Stimulated activated CD8-positive, alpha-beta memory T cell treated with anti-CD3 and anti-CD28 coated beads, Interleukin-15, amount 100 ng/mL, for 4 hours (primary cell): Measurements from ENCODE around the gene CCDC57.

Experiments
- DNase-seq, 2 donors: peaks; one replicate each; pipeline ENCODE4 v3.0.0-alpha.2; 2020; ENCODE audit warnings: low read depth in 2 of 2

The CCDC57 gene

DNA sequence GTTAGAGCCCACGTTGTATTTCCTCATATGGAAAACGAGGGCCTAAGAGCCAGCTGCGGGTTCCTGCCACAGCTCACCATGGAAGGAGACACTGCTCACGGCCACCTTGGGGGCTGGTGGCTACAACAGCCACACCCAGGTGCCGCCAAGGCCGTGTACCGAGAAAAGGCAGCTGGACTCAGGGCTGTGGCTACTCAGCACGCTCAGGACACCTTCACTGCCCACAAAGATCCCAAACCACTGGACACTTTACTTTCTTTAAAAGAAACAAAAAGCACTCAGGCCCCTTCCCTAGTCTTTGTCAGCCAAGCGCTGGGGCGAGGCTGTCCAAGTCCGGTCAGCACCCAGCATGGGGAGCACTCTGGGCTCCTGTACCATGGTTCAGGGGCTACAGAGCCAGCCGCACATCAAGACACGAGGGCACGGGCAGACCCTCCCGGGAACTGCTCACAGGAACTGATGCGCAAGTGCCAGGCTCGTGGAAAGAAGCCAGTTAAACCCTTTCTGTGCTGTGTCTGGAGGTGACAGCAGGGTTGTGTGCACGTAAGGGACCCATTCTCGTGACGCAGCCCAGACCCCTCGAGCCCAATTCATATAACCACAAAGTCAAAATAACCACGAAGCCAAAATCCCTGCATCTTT lies 34.7 kb upstream of the CCDC57 start:
- no peak for DNase-seq

DNA sequence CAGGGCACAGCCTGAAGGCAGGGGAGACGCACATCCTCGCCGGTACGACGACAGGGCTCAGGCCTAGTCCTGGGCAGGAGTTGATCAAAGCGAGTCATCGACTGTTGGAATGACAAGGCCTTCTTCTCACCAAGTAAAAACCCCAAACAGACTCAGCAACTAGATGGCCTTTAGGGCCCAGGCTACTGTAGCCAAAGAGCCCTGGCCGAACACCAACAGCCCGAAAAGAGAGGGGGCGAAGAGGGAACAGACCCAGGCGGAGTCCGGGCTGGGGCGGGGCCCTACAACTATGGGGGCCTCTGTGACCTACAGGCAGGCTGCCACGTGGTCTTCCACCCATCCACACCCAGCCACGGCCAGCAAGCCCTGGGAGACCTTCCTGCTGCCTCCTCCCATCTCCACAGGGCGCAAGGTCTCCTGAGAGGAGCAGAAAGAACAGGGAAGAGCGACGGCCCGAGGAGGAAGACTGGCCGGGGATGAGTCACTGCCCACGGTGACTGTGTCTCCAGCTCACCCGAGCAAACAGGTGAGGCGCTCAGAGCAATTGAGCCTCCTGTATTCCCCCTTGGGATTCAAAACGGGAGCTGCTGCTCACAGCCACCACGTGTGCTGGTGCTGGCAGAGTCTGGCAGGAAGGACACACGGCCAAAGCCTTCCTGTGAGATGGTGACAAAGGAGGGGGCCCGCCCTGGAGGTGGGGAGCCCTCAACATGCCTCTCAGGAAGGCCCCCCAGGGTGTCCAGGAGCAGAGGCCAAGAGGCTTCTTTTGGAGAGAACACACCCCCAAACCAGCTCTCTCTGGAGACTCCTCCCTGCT lies 33.9 kb upstream of the CCDC57 start:
- no peak for DNase-seq

DNA sequence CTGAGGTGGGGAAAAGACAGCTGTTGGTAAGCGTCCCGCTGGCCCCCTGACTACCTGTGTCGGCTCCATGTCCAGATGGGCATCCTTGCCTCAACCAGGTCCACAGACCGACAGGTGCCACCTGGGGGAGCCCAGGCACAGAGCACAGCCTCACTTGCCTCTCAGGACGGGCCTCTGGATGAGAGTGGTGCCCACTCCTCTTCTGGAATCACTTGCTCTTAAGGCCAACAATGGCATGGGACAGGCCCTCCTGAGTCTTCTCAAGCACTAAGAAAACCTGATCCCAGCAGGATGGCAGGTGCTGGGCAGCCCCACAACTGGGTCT lies 33.4 kb upstream of the CCDC57 start:
- DNase-seq, result no peak

DNA sequence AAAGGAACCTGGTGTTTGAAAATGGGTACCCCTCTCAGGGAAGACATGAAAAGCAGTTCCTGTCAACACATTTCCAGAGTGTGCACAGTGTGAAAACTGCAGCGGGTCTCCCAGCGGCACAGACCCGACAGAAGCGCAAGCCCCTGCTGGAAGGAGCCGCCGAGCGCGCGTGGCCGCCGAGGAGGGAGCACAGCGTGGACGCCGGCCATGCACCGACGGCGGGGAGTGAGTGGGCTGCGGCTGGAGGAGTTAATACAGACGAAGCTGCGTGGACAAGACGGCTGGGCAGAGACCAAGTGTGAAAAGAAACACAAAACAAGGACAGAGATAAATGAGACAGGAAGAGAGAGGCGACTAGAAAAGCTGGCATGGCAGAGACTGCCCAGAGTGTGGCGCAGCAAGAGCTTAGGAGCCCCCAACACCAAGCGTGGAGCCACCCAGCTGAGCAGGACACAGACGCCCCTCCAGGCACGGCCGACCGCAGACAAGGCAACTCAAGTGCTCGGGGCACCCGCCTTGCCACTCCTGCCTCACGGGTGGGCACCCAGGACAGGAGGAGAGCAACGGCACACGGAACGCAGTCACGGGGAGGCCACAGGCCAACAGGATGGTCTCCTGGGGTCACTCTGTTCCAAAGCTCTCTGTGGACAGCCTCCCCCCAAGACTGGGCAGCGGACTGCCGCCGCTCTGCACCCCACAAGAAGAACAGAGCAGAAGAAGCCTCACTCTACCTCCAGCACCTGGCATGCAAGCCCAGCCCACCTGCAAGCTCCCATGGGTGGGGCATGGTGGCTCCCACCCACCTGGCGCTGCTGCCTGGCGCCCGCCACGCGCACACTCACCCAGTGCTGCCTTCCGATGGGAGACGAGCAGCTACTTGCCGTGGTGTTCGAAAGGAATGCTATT lies 32.7 kb upstream of the CCDC57 start:
- no peak for DNase-seq

DNA sequence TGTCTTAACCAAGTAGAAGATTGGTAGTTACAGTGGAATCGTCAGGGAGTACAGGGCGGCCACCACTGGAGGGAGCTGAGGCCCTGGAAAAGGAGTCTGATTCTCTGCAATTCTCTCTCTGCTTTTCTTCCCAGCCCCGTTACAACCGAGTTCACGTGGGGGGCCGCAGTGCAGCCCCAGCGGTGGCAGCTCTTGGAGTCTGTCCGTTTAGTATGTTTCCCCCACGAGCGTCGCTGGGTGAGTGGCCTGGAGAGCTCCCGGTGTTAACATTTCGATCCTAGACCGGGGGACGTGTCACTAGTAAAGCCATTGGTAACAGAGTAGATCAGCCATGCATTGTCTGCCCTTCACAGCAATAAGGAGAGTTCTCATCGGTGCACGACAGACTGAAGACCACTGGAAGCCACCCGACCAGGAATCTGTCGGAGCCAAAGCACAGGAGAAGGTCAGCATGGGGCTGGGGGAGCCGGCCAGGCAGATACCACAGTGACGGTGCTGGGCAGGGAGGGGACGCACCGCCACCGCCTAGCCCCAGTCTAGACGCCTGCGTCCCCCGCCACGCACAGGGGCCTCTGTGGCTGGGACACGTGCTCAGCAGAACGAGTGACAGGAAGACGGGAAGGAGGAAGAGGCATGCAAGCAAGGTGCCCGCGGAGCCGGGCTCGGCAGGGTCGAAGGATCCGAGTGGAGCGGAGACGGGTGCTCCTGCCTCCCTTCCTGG lies 31.9 kb upstream of the CCDC57 start:
- DNase-seq, result no peak

DNA sequence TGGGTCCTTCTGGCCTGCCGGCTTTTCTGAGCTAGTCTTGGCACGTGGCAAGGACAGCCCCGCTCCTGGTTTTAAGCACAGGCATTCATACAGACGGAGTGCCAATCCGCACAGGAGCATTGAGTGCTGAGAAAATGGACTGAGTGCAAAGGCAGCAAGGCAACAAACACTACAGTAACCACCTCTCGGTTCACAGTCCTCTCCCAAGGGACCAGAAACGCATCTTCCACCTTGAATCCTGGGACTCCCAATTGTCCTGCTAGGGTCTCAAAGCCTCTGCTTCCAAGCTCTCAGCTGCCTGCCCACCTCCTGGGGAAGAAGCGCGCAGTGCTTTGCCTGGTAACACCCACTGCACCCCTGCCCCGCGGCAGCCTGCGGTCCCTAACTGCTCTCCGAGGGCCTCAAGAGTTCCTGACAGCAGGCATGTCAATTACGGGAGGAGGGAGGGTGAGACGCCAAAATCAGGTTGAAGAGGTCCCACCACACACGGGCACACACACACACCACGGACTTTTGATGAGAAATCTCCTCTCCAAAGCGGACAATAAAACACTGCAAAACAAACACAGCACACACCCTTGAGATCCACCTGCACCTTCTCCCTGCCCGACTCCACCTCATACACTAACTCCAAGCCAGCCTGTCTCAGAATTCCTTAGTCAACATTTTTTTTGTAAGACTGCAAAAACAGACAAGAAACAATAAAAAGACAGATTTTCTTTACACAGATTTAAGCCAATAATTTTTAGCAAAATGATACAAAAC lies 31.2 kb upstream of the CCDC57 start:
- DNase-seq, result no peak

DNA sequence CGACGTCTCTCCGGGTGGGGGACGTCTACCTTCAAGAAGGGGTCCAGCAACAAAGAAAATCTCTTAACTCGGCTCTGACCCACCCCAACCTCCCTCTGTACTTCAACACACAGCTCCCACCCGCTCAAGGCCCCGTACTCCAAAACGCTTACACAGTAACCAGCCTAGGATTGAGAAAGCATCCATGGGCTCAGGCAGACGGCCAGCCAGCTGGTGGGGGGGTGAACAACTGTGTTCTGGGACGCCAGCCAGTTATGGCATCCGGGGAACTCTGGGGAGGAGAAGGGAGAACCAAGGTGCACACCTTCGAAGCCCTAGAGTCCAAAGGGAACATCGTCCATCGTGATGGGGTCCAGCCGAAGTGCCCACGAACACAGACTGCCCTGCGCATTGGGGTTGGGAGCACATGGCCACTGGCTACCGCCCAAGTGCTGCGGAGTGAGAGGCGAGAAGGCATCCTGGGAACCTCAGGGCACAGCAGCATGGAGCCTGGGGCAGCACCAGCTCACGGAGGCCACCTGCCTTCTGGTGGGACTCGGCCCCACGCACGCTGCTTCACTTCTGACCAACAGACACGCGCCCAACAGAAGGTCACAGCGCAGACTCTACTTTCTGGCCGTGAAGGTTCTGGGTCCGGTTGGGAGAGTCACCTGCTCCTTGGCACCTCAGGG lies 30.5 kb upstream of the CCDC57 start:
- no peak for DNase-seq

DNA sequence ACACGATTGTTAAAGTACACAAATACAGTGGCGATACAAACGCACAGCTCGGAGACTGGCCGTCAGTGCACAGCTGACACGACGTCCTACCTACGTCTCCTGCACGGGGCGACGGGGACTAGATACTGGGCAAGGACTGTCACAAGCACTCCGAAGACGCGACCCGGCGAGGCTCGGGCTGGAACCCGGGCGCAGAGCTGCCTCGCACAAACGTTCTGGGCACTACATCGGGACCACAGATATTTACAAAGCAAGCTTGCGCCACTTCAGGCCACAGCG lies 30.0 kb upstream of the CCDC57 start:
- DNase-seq, result no peak

DNA sequence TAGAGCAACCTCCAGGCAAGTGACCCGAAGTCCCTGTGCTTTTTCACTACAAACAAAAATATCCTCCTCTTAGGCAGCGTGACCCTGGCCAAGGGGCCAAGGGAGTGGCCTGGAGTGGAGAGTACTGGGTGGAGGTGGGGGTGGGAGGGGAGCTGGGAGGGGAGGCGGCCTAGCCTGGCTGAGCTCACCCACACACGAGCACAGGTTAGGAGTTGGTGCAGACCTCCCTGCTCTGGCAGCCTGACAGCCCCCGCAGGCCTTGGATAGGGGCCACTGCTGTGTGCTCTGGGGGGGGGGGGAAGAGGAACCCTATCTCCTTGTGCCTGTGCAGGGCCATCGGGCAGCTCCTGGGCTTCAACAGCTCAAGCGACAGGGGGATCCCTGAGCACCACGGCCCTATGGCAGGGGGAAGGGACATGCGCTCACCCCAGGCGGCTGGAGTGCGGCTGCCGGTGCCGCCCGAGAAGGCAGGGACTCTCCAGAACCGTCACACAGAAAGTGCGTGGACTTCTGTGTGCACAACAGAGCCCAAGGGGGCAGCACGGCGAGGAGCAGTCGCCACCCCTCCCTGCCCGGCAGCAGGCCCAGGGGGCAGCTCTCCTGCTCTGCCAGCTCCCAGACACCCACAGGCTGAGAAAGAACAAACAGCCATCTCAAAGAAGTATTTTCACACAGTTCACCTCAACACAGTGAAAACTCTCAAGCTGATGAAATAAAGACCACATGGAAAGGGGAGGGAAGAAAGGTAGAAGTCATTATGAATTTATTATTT lies 29.5 kb upstream of the CCDC57 start:
- no peak for DNase-seq

DNA sequence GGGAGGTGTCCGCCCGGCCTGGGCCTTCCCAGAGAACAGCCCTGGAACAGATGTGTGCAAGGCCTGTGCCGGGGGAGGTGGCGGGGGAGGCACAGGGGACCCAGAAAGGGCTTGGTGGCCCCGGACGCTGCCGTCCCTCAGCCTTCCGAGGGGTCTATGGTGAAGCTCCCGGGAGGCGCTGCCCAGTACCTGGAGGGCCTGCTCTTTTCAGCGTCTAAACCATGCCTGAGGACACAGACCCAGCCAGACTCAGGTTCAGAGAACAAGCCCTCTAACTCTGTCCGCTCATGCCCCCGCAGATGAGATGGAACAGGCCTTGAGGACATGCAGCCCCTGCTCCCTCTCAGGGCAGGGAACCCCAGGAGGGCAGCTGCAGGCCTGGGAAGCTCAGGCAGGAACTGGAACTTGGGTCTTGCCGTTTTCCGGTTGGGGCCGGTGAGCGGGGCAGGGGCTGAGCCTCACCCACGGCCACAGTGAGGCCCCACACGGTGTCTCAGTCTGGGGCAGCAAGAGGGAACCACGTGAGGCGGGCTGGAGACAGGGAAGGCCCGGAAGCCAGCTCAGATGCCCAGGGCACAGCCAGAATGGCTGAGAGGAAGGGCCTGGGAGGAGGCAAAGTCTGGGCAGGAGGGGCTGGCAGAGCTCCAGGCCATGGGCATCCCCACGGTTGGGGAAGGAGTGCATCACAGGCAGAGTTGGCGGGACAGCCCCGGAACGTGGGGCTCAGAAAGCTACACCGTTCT lies 28.7 kb upstream of the CCDC57 start:
- no peak for DNase-seq

DNA sequence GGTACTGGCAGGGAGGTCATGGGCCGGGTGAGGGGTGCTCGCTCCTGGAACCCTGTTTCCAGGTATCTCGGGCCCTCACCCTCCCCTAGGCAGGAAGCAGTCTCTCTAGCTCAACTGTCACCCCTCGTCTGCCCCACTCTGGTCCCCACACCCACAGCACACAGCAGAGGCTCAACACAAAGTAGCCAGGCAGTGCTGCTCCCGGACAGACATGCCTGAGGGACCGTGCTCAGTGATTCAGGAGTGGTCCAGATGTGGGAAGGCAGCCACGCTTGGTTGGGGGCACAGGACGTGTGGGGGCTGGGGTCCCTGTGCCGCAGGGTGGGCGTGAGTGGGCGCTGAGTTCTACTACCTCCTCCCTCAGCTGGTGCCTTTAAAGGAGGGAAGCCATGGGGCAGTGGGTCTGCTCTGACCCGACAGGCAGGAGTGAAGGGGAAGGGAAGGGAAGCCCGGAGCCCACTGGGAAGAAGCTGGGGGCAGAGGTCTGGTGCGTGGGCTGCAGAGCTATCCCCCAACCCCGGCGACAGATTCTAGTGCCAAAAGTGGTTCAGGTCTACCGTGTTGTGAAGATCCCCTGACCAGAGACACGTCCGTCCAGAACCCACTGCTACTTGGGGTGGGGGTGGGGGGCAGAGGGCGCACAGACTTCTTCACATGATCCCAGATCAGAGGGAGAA lies 28.0 kb upstream of the CCDC57 start:
- no peak for DNase-seq

DNA sequence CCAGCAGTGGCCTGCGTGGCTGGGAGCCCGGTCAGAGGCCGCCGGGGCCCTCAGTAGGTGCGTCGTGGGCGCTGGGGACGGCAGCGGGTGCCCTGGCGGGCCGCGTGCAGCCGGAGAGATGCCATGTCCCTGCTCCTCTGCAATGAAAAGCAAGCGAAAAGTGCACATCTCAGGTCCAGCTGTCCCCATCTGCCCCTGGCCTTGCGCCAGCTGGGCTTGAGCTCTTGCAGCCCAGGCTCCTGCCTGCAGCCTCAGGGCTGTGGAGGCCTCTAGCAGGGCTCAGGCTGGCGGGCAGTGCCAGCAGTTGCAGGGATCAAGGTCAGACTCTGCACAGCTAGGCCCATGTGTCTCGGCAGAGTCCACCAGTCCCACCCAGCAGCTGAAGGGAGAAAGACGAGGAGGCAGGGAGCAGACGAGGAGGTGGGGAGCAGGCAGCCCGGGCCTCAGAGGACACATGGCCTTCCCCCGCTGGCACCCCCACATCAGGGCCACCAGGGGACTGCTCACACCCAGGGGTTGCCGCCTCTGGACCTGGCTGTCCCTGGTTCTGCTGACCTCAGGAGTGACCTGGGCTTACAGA lies 27.4 kb upstream of the CCDC57 start:
- DNase-seq, result no peak

DNA sequence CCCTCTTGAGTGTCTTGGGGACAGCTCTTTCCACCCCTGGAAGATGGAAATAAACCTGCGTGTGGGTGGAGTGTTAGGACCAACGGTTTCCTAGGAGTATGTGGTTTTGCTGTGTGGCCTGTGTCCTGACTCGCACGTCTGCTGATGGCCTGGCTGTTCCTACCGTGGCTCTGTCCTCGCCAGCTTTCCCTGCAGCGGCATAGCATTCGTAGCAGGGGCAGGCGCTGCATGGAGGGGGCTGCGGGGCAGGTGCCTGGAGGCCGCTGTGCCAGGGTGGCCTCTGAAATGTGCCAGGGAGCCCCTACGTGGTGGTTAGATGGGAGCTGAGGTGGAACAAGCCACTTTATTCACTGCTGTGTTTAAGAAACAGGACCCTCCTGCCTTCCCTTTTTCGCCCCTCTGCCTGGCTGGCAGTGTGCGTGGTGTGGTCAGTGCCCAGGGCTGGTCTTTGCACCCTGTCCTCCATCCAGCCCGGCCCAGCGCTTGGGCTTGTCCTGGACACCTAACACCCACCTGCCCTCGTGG lies 26.8 kb upstream of the CCDC57 start:
- DNase-seq, result no peak

DNA sequence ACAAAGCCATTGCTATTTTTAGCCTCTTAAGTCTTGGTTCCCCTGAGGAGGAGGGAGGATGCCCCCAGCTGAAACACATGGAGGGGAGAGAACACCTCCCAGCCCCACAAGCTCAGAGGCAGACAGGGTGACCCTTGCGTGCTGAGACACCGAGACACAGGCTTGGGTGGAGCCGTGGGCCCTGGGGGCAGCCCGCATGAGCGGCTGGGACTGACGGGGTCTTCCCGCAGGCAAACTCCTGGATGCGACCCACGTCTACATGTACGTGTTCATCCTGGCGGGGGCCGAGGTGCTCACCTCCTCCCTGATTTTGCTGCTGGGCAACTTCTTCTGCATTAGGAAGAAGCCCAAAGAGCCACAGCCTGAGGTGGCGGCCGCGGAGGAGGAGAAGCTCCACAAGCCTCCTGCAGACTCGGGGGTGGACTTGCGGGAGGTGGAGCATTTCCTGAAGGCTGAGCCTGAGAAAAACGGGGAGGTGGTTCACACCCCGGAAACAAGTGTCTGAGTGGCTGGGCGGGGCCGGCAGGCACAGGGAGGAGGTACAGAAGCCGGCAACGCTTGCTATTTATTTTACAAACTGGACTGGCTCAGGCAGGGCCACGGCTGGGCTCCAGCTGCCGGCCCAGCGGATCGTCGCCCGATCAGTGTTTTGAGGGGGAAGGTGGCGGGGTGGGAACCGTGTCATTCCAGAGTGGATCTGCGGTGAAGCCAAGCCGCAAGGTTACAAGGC lies 26.0 kb upstream of the CCDC57 start:
- peak in 1 of 2 donors; percentile 32 for DNase-seq

DNA sequence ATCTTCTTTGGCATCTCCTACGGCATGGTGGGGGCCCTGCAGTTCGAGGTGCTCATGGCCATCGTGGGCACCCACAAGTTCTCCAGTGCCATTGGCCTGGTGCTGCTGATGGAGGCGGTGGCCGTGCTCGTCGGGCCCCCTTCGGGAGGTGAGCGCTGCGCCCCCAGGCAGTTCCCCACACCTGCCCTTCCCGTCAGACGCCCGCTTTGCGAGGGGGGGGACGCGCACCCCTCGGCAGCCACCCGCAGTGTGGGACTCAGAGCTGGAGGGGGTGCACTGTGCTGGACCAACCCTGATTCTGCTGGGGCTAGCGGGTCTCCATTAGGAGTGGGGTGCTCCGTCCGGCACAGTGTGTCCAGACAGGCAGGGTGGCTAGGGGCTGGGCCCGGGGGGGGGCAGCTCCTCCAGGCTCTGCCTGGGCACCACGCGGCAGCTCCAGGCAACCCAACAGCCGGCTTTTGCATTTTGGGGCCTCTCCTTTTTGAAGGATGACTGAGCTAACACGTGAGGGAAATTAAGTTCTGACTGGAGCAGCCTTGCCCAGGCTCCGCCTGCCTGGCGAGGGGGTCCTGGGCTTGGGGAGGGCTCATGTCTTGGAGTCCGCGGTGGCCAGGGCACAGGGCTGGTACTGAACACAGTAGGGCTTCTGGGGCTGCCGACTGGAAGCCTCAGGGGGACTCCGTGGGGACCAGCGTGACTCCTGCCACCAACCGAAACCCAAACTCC lies 25.3 kb upstream of the CCDC57 start:
- DNase-seq, result no peak

DNA sequence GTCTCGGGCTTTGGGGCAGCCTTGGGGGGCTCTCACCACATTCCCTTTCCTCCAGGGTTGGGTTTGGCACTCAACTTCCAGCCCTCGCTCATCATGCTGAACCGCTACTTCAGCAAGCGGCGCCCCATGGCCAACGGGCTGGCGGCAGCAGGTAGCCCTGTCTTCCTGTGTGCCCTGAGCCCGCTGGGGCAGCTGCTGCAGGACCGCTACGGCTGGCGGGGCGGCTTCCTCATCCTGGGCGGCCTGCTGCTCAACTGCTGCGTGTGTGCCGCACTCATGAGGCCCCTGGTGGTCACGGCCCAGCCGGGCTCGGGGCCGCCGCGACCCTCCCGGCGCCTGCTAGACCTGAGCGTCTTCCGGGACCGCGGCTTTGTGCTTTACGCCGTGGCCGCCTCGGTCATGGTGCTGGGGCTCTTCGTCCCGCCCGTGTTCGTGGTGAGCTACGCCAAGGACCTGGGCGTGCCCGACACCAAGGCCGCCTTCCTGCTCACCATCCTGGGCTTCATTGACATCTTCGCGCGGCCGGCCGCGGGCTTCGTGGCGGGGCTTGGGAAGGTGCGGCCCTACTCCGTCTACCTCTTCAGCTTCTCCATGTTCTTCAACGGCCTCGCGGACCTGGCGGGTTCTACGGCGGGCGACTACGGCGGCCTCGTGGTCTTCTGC lies 24.6 kb upstream of the CCDC57 start:
- no peak for DNase-seq
